CD4-positive, alpha-beta T cell (primary cell): ENCODE measurements around the gene HDHD2. TPM values are rescaled to one million over a fixed set of nuclear protein-coding genes. Genes with fewer than 3 reads are reported as not detected.

Experiments used
- ATAC-seq: fragments of 200-7000 bp; cut with Tn5 transposase; one replicate; pipeline ENCODE4 v1.10.0; 2022; ENCODE audit warnings: mild to moderate bottlenecking; ENCODE audit not compliant: poor library complexity
- CTCF ChIA-PET: fragments of 350-600 bp; sonication (Branson Sonifier 250); formaldehyde crosslinking; loops from one replicate; lab custom pipeline; 2021; ENCODE audit warnings: antibody characterized with exemption, inconsistent platforms; lab: Charles Lee
- POLR2A ChIA-PET: fragments of 350-600 bp; sonication (Branson Sonifier 250); formaldehyde crosslinking; loops from one replicate; lab custom pipeline; 2021; ENCODE audit warnings: antibody characterized with exemption, inconsistent platforms; lab: Charles Lee
- DNase-seq, 14 experiments: peaks; one replicate each; pipeline ENCODE4 v3.0.0-alpha.2; 2013 to 2020; ENCODE audit warnings: mixed read lengths in 2 of 14
- H3K27ac ChIP-seq, 2 donors: one replicate each; pipeline versions ENCODE4 v1.5.1 to v1.7.0; 2013; ENCODE audit warnings: low read length in 2 of 2, low read depth in 1 of 2, mild to moderate bottlenecking in 1 of 2
- H3K27me3 ChIP-seq, 2 experiments: 1 replicate in 1 of 2; 2 replicates in 1 of 2; pipeline versions ENCODE4 v1.6.1 to v1.7.0; 2013; ENCODE audit warnings: low read length in 2 of 2, control low read depth in 1 of 2, mild to moderate bottlenecking in 1 of 2, moderate library complexity in 1 of 2; ENCODE audit not compliant: insufficient read depth in 2 of 2, control insufficient read depth in 1 of 2
- H3K36me3 ChIP-seq: one replicate; pipeline ENCODE4 v1.6.1; 2013; ENCODE audit warnings: low read length, control low read depth; ENCODE audit not compliant: insufficient read depth
- H3K4me1 ChIP-seq: one replicate; pipeline ENCODE4 v1.6.1; 2013; ENCODE audit warnings: low read length, control low read depth; ENCODE audit not compliant: insufficient read depth
- H3K4me3 ChIP-seq: one replicate; pipeline ENCODE4 v1.5.1; 2013; ENCODE audit warnings: mild to moderate bottlenecking, low read length, moderate library complexity
- H3K9me3 ChIP-seq, 2 experiments: 1 replicate in 1 of 2; 2 replicates in 1 of 2; pipeline versions ENCODE4 v1.6.1 to v1.7.0; 2013; ENCODE audit warnings: low read length in 2 of 2, mild to moderate bottlenecking in 2 of 2, control low read depth in 1 of 2, moderate library complexity in 1 of 2; ENCODE audit not compliant: control insufficient read depth in 1 of 2, insufficient read depth in 1 of 2
- H3K27ac Mint-ChIP-seq: one replicate; pipeline ENCODE4 v1.8.0; 2020; ENCODE audit warnings: mixed read lengths
- H3K27me3 Mint-ChIP-seq: one replicate; pipeline ENCODE4 v1.8.0; 2021; ENCODE audit warnings: mixed read lengths
- H3K36me3 Mint-ChIP-seq: one replicate; pipeline ENCODE4 v1.8.0; 2021; ENCODE audit warnings: low read depth, mixed read lengths
- H3K4me1 Mint-ChIP-seq: one replicate; pipeline ENCODE4 v1.8.0; 2021; ENCODE audit warnings: low read depth, mixed read lengths
- H3K4me3 Mint-ChIP-seq: one replicate; pipeline ENCODE4 v1.8.0; 2020; ENCODE audit warnings: mild to moderate bottlenecking, mixed read lengths
- H3K9me3 Mint-ChIP-seq: one replicate; pipeline ENCODE4 v1.8.0; 2020; ENCODE audit warnings: mixed read lengths
- CTCF ChIP-seq: fragments of 200-600 bp; IDR thresholded peaks from one replicate; pipeline ENCODE4 v1.8.0; 2022; ENCODE audit warnings: antibody characterized with exemption, mild to moderate bottlenecking
- intact Hi-C, 2 experiments: fragments of 100-400 bp; cut with DNase I in 1 of 2; cut with micrococcal nuclease in 1 of 2; formaldehyde crosslinking; loops; one replicate each; pipeline versions ENCODE4 v1.15.1 to v1.9.0; 2023 to 2025; cut with DNase I, micrococcal nuclease
- total RNA-seq, 174 experiments: library from RNA in 2 of 174; stranded (reverse) in 2 of 174; gene quantifications; one replicate each; pipeline ENCODE4 v1.2.3 and lab custom pipeline; 2021 to 2026

The HDHD2 gene
- total RNA-seq, 2 experiments from 2014 or later, result 7.3 to 8.9 TPM

GRCh38 chr18:47075098-47075883 lies 75.0 kb downstream of the HDHD2 start:
- Histone ChIP-seq H3K9me3 (no peaks in the 10 kb centered on the region), H3K4me3 (no peak overlapping the region), H3K27me3 (no peaks in the 10 kb centered on the region), H3K36me3 (no peaks in the 10 kb centered on the region), H3K27ac (no peak overlapping the region), H3K4me1 (no peaks in the 10 kb centered on the region)
- H3K27ac Mint-ChIP-seq, result no peak overlapping the region
- intact Hi-C loops, result no loop called here
- H3K4me1 Mint-ChIP-seq, result no peaks in the 10 kb centered on the region
- no peaks in the 10 kb centered on the region for H3K9me3 Mint-ChIP-seq
- no peak overlapping the region for H3K4me3 Mint-ChIP-seq
- no peaks in the 10 kb centered on the region for H3K36me3 Mint-ChIP-seq
- ATAC-seq, result no peak
- no peak for TF ChIP-seq CTCF
- H3K27me3 Mint-ChIP-seq, result no peaks in the 10 kb centered on the region
- no peak for DNase-seq
- POLR2A ChIA-PET, result no interaction called here
- CTCF ChIA-PET, result interaction anchor here (0.6 kb wide), 1 partner anchor 893 kb away, joined by 4 read pairs; no protein-coding TSS in a partner anchor

- Histone ChIP-seq H3K27me3 (no peaks in the 10 kb centered on the region), H3K36me3 (no peaks in the 10 kb centered on the region), H3K4me3 (no peak overlapping the region), H3K4me1 (no peaks in the 10 kb centered on the region), H3K9me3 (no peaks in the 10 kb centered on the region), H3K27ac (no peak overlapping the region)
- no peaks in the 10 kb centered on the region for H3K36me3 Mint-ChIP-seq
- no peaks in the 10 kb centered on the region for H3K27me3 Mint-ChIP-seq
- H3K27ac Mint-ChIP-seq, result no peak overlapping the region
- TF ChIP-seq CTCF, result no peak
- ChIA-PET CTCF (no interaction called here), POLR2A (no interaction called here)
- no peaks in the 10 kb centered on the region for H3K9me3 Mint-ChIP-seq
- DNase-seq (no peak), ATAC-seq (no peak)
- H3K4me3 Mint-ChIP-seq, result no peak overlapping the region
- no peaks in the 10 kb centered on the region for H3K4me1 Mint-ChIP-seq
- intact Hi-C loops, result no loop called here
These were observed 82.7 kb downstream of the HDHD2 start for GRCh38 chr18:47067648-47068047.

GRCh38 chr18:47063096-47063495 lies 87.2 kb downstream of the HDHD2 start:
- ChIA-PET POLR2A (no interaction called here), CTCF (no interaction called here)
- H3K9me3 ChIP-seq, result no peaks in the 10 kb centered on the region
- H3K27ac Mint-ChIP-seq, result no peak overlapping the region
- DNase-seq (no peak), ATAC-seq (no peak)
- no peaks in the 10 kb centered on the region for H3K4me1 Mint-ChIP-seq
- no peak overlapping the region for H3K4me3 ChIP-seq
- H3K27me3 Mint-ChIP-seq, result no peaks in the 10 kb centered on the region
- no peaks in the 10 kb centered on the region for H3K27me3 ChIP-seq
- H3K36me3 ChIP-seq, result no peaks in the 10 kb centered on the region
- H3K9me3 Mint-ChIP-seq, result no peaks in the 10 kb centered on the region
- H3K27ac ChIP-seq, result no peak overlapping the region
- no peaks in the 10 kb centered on the region for H3K36me3 Mint-ChIP-seq
- TF ChIP-seq CTCF, result no peak
- intact Hi-C loops, result no loop called here
- H3K4me1 ChIP-seq, result no peaks in the 10 kb centered on the region
- no peak overlapping the region for H3K4me3 Mint-ChIP-seq
